Hepatocyte (in vitro differentiated cells): ENCODE results near the gene EPHB3.

ENCODE experiments used
- CTCF ChIP-seq: fragments of 200-600 bp; sonication (generic); IDR thresholded peaks from 2 replicates; pipeline ENCODE4 v1.5.1; 2016; ENCODE audit warnings: antibody characterized with exemption, mild to moderate bottlenecking; ENCODE audit not compliant: poor library complexity
- EZH2 ChIP-seq: fragments of 200-600 bp; sonication (generic); IDR thresholded peaks from 2 replicates; pipeline ENCODE4 v1.6.1; 2016; ENCODE audit warnings: antibody characterized with exemption, mild to moderate bottlenecking, borderline replicate concordance
- EZH2phosphoT487 ChIP-seq: fragments of 200-600 bp; sonication (generic); IDR thresholded peaks from one replicate; pipeline ENCODE4 v1.6.1; 2018; ENCODE audit warnings: antibody characterized with exemption, mild to moderate bottlenecking, low read depth, moderate library complexity; ENCODE audit not compliant: unreplicated experiment, severe bottlenecking

GRCh38 chr3:184626923-184627322 lies 65.3 kb downstream of the EPHB3 start:
- TF ChIP-seq CTCF (no peak), EZH2phosphoT487 (no peak), EZH2 (no peak)
